Right lung (tissue), 5 donors: ENCODE measurements around the gene FBXO42. TPM values are rescaled to one million over a fixed set of nuclear protein-coding genes. Genes with fewer than 3 reads are reported as not detected.
"Not testable (repeated sequence)": the region's sequence is repeated elsewhere in the genome, so short reads cannot be mapped to it uniquely, and the experiment has no call there.

Experiments used
- DNase-seq, 2 donors: peaks; one replicate each; pipeline ENCODE4 v3.0.0-alpha.2; 2013
- polyA plus RNA-seq, 5 donors: library from polyadenylated mRNA; unstranded; fragments of 120-200 nt; gene quantifications; one replicate each; pipeline versions ENCODE4 v1.2.1 to v1.2.3, GENCODE V29; 2013; ENCODE audit warnings: inconsistent platforms in 1 of 5, low replicate concordance in 1 of 5; ENCODE audit not compliant: insufficient read length in 5 of 5, insufficient read depth in 1 of 5

FBXO42 gene
- polyA plus RNA-seq, 5 donors: 16.1 to 24.8 (median 22.7) TPM

- DNase-seq: no peak
Measured at GRCh38 chr1:16275591-16275990, 76.7 kb downstream of the FBXO42 start.

GRCh38 chr1:16267690-16268180 is 84.5 kb downstream of the FBXO42 start:
- no peak for DNase-seq

GRCh38 chr1:16266411-16267118 is 85.7 kb downstream of the FBXO42 start:
- DNase-seq: no peak

- no peak for DNase-seq
Measured at GRCh38 chr1:16262067-16262466, 90.2 kb downstream of the FBXO42 start.

- DNase-seq: no peak
Measured at GRCh38 chr1:16260814-16261213, 91.5 kb downstream of the FBXO42 start.

GRCh38 chr1:16258591-16259135 is 93.6 kb downstream of the FBXO42 start:
- DNase-seq: no peak

GRCh38 chr1:16257968-16258367 is 94.3 kb downstream of the FBXO42 start:
- DNase-seq: no peak

GRCh38 chr1:16257556-16257955 is 94.7 kb downstream of the FBXO42 start:
- not testable (repeated sequence) for DNase-seq

GRCh38 chr1:16256478-16256877 is 95.8 kb downstream of the FBXO42 start:
- no peak for DNase-seq

GRCh38 chr1:16254263-16254928 is 97.9 kb downstream of the FBXO42 start:
- no peak for DNase-seq

- DNase-seq: no peak
Measured at GRCh38 chr1:16253332-16253922, 98.9 kb downstream of the FBXO42 start.

GRCh38 chr1:16252912-16253311 is 99.4 kb downstream of the FBXO42 start:
- DNase-seq: no peak

- DNase-seq: no peak
Measured at GRCh38 chr1:16251381-16251780, 100.9 kb downstream of the FBXO42 start.

GRCh38 chr1:16250524-16251251 is 101.6 kb downstream of the FBXO42 start:
- no peak for DNase-seq

- peak; percentile 80 to 89 for DNase-seq
Measured at GRCh38 chr1:16249596-16250241, 102.6 kb downstream of the FBXO42 start.

GRCh38 chr1:16248603-16249516 is 103.4 kb downstream of the FBXO42 start:
- peak; percentile 79 to 86 for DNase-seq

GRCh38 chr1:16248007-16248436 is 104.3 kb downstream of the FBXO42 start:
- DNase-seq: no peak

- no peak for DNase-seq
Measured at GRCh38 chr1:16247441-16247840, 104.8 kb downstream of the FBXO42 start.

- DNase-seq: no peak
Measured at GRCh38 chr1:16246961-16247360, 105.3 kb downstream of the FBXO42 start.

GRCh38 chr1:16246239-16246638 is 106.0 kb downstream of the FBXO42 start:
- DNase-seq: not testable (repeated sequence)
